Liver (tissue), 9 donors: ENCODE measurements around the gene USP47. TPM values are rescaled to one million over a fixed set of nuclear protein-coding genes. Genes with fewer than 3 reads are reported as not detected.

Experiments
- DNase-seq: peaks from one replicate; pipeline ENCODE4 v3.0.0-alpha.2; 2017; ENCODE audit warnings: low spot score
- H3K27ac ChIP-seq, 2 donors: one replicate each; pipeline ENCODE4 v1.7.0; 2013; ENCODE audit warnings: inconsistent platforms in 2 of 2, low read length in 2 of 2, control low read depth in 1 of 2, low read depth in 1 of 2, mild to moderate bottlenecking in 1 of 2
- H3K27me3 ChIP-seq, 4 donors: one replicate each; pipeline versions ENCODE4 v1.6.1 to v1.7.0; 2013; ENCODE audit warnings: low read length in 3 of 4, inconsistent platforms in 1 of 4, mild to moderate bottlenecking in 1 of 4, moderate library complexity in 1 of 4; ENCODE audit not compliant: control insufficient read depth in 4 of 4, insufficient read depth in 4 of 4
- H3K36me3 ChIP-seq, 4 donors: one replicate each; pipeline versions ENCODE4 v1.6.1 to v1.7.0; 2013; ENCODE audit warnings: low read length in 3 of 4, mild to moderate bottlenecking in 3 of 4, low read depth in 1 of 4, moderate library complexity in 1 of 4; ENCODE audit not compliant: control insufficient read depth in 4 of 4, insufficient read depth in 3 of 4
- H3K4me1 ChIP-seq, 4 donors: one replicate each; pipeline versions ENCODE4 v1.6.1 to v1.7.0; 2013; ENCODE audit warnings: low read length in 3 of 4, mild to moderate bottlenecking in 3 of 4, moderate library complexity in 1 of 4; ENCODE audit not compliant: control insufficient read depth in 4 of 4, insufficient read depth in 4 of 4
- H3K4me3 ChIP-seq, 3 donors: one replicate each; pipeline versions ENCODE4 v1.6.1 to v1.7.0; 2013; ENCODE audit warnings: low read length in 3 of 3, control low read depth in 1 of 3, low read depth in 1 of 3, mild to moderate bottlenecking in 1 of 3
- H3K9ac ChIP-seq, 2 donors: one replicate each; pipeline ENCODE4 v1.7.0; 2013; ENCODE audit warnings: low read length in 2 of 2, mild to moderate bottlenecking in 2 of 2, moderate library complexity in 2 of 2, control low read depth in 1 of 2, low read depth in 1 of 2
- H3K9me3 ChIP-seq, 4 donors: one replicate each; pipeline versions ENCODE4 v1.6.1 to v1.7.0; 2013; ENCODE audit warnings: low read length in 3 of 4; ENCODE audit not compliant: control insufficient read depth in 4 of 4
- ATF3 ChIP-seq: IDR thresholded peaks from 2 replicates; pipeline ENCODE4 v1.6.1; 2016; ENCODE audit warnings: antibody characterized with exemption
- CTCF ChIP-seq: fragments of 150-350 bp; IDR thresholded peaks from 2 replicates; pipeline ENCODE4 v1.5.1; 2017; ENCODE audit warnings: improper control_type of control experiment, low read depth, low read length; ENCODE audit not compliant: missing input control
- HNF4A ChIP-seq, 2 donors: conservative IDR thresholded peaks; 2 replicates each; pipeline ENCODE4 v1.6.1; 2016; ENCODE audit warnings: antibody characterized with exemption in 2 of 2, mild to moderate bottlenecking in 2 of 2
- HNF4G ChIP-seq: IDR thresholded peaks from 2 replicates; pipeline ENCODE4 v1.6.1; 2016; ENCODE audit warnings: antibody characterized with exemption
- JUND ChIP-seq, 2 donors: IDR thresholded peaks; 2 replicates each; pipeline ENCODE4 v1.6.1; 2016; ENCODE audit warnings: antibody characterized with exemption in 2 of 2
- MAX ChIP-seq: IDR thresholded peaks from 2 replicates; pipeline ENCODE4 v1.6.1; 2016; ENCODE audit warnings: antibody characterized with exemption
- NR2F2 ChIP-seq: IDR thresholded peaks from 2 replicates; pipeline ENCODE4 v1.6.1; 2016; ENCODE audit warnings: antibody characterized with exemption
- RAD21 ChIP-seq, 2 donors: IDR thresholded peaks; 2 replicates each; pipeline ENCODE4 v1.6.1; 2016; ENCODE audit warnings: antibody characterized with exemption in 2 of 2, mild to moderate bottlenecking in 2 of 2
- REST ChIP-seq: IDR thresholded peaks from 2 replicates; pipeline ENCODE4 v1.6.1; 2016; ENCODE audit warnings: antibody characterized with exemption, mild to moderate bottlenecking
- ZBTB33 ChIP-seq: IDR thresholded peaks from 2 replicates; pipeline ENCODE4 v1.6.1; 2016; ENCODE audit warnings: antibody characterized with exemption
- WGBS: extraction: QIAGEN DNeasy Blood & Tissue Kit; methylation state at CpG from one replicate; pipeline ENCODE4 v1.1.7; 2013; 5-methylcytosine and 5-hydroxymethylcytosine counted together
- polyA plus RNA-seq, 2 donors: library from polyadenylated mRNA; stranded (reverse) in 1 of 2; unstranded in 1 of 2; fragments of 200-250 nt in 1 of 2; fragments of >200 nt in 1 of 2; fragmentation: Nextera tagmentation in 1 of 2; extraction: Ambion mirVana in 1 of 2; gene quantifications; one replicate each; pipeline versions ENCODE4 v1.2.1 to v1.2.3, GENCODE V29; 2013 to 2015
- total RNA-seq, 2 donors: library from RNA; depleted of rRNA; stranded (reverse); fragments of >200 nt; gene quantifications; one replicate each; pipeline ENCODE4 v1.2.3, GENCODE V29; 2014
- donor health status: healthy.
- donor health status: healthy.
- donor health status: healthy.
- donor health status: healthy.
- donor health status: healthy.

Gene USP47
- total and polyA plus RNA-seq, 4 donors, result 14.9 to 55.1 (median 32.2) TPM

GRCh38 chr11:11958403-11959231 is 116.8 kb downstream of the USP47 start:
- H3K9ac ChIP-seq, result no peak overlapping the region
- H3K27ac ChIP-seq, result no peak overlapping the region
- H3K4me3 ChIP-seq, result no peak overlapping the region
- H3K4me1 ChIP-seq, result peaks cover 0 to 3% (median 2%) of the 10 kb centered on the region in 4 donors
- H3K36me3 ChIP-seq, result peaks cover 6 to 31% (median 27%) of the 10 kb centered on the region in 4 donors
- TF ChIP-seq NR2F2, result no peak
- no peak for TF ChIP-seq JUND (IDR thresholded peaks at IDR 0.05)
- no peak for TF ChIP-seq HNF4A (conservative IDR thresholded peaks at IDR 0.05)
- no peak for TF ChIP-seq ATF3
- no peak for TF ChIP-seq RAD21 (IDR thresholded peaks at IDR 0.05)
- TF ChIP-seq CTCF, result no peak
- TF ChIP-seq MAX, result no peak
- TF ChIP-seq REST, result no peak
- no peaks in the 10 kb centered on the region for H3K9me3 ChIP-seq
- no peak for DNase-seq
- H3K27me3 ChIP-seq, result no peaks in the 10 kb centered on the region
- 92% methylated on average over 11 of the region's 11 CpGs for WGBS

GRCh38 chr11:11959601-11960000 is 117.8 kb downstream of the USP47 start:
- no peak for DNase-seq
- Histone ChIP-seq H3K4me1 (peaks cover 2 to 12% (median 12%) of the 10 kb centered on the region in 4 donors), H3K27me3 (no peaks in the 10 kb centered on the region), H3K4me3 (no peak overlapping the region), H3K36me3 (peaks cover 4 to 25% (median 22%) of the 10 kb centered on the region in 4 donors), H3K9me3 (no peaks in the 10 kb centered on the region), H3K9ac (no peak overlapping the region), H3K27ac (no peak overlapping the region)
- TF ChIP-seq ATF3 (no peak), HNF4G (no peak), JUND (IDR thresholded peaks at IDR 0.05) (no peak), ZBTB33 (no peak)
